DMS 273 treated with DMSO at 0.1 percent for 48 hours (cell line): ENCODE measurements around the gene CCKAR.

Experiments
- DNase-seq: peaks from one replicate; lab custom pipeline; 2025; lab: John Stamatoyannopoulos, UW

The CCKAR gene

DNA sequence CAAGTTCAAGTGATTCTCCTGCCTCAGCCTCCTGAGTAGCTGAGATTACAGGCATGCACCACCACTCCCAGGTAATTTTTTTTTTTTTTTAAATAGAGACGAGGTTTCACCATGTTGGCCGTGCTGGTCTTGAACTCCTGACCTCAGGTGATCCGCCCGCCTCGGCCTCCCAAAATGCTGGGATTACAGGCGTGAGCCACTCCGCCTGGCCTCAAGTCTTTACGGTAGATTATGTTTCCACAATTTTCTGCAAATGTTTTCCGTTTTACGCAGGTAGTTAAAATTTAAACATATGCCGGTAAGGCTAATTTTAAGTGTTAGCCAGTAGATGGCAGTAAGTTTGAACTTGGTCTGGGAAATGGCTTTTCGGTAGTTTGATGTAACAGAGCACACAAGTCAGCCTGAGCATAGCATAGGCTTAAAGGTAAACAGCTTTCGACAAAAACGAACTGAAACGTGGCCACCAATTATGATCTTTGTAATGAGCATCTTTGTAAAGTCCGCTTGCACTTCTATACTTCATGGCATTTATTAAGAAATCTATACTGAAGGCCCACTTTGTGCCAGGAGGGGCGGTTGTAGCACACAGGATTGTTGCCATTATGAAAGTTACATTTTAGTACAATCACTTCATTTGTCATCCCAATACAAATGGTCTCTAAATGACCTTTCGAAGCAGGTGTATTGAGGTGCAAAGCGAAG is 31.1 kb downstream of the CCKAR start:
- DNase-seq, result peak; percentile 10

DNA sequence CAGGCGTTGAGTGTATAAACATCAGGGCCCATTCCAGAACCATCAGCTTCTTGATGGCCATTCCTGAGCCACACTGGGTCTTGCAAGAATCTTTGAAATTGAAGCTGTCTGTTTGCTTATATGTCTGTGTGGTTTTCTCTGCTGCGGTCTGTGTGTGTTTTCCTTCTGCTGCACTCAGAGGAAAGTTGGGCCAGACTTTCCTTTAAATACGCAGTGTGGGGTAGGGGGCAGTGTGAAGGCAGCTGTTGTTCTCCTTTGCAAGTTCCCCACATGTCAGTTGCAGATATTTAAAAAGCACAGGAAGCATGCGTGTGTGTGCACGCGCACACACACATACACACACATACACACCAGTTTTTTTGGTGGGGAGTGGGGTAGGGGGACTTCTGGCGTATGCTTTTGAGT is 32.1 kb downstream of the CCKAR start:
- DNase-seq, result no peak

DNA sequence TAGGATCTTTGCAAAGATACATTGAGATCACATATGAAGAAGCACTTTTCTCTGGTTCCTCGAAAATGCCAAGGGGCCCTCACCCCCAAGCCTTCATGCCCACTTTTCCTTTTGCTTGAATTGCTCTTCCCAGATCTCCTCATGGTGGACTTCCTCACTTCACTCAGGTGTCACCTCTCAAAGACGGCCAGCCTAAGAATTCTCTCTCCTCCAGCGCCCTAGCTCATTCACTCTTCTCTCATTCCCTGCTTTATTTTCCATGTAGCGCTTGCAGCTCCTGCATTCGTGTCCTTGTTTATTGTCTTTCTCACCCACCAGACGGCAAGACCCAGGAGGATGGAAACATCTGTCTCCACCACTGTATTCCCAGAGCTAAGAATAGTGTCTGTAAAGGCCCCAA is 32.9 kb downstream of the CCKAR start:
- no peak for DNase-seq

DNA sequence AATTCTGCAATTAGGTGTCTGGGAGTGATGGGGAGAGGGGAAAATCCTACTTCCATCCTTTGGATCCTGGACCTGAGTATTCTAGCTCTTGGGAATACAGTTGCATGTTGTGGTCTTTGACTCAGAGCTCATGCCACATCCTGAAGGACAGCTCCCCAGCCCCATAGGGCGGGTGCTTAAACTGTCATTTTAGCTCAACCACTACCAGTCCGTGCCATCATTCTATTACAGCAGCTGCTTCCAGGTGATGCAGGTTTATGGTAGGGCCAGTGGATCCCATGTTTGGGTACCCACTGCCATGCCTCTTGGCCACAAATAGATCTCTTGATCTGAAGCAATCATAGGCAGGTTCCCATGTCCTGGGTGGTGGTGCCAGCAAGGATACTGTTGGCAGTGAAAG is 34.7 kb downstream of the CCKAR start:
- DNase-seq, result no peak

DNA sequence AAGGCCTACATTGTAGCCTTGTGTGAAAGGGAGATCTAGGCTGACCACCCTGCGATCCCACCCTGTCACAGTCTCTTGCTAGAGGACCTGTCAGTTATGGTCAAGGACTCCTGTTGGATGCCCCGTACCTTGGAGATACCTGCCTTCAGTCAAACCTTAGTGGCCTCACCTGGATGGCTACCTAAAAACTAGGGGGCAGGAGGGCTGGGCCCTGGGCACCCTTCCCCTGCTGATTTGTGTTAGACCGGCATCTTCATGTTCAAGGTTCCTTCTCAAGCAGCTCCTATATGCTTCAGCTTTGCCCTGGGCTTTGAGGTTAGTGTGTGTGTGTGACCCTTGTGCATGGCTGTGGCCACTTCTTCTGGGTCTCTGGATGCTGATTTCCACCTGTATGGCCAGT is 35.3 kb downstream of the CCKAR start:
- DNase-seq, result no peak

DNA sequence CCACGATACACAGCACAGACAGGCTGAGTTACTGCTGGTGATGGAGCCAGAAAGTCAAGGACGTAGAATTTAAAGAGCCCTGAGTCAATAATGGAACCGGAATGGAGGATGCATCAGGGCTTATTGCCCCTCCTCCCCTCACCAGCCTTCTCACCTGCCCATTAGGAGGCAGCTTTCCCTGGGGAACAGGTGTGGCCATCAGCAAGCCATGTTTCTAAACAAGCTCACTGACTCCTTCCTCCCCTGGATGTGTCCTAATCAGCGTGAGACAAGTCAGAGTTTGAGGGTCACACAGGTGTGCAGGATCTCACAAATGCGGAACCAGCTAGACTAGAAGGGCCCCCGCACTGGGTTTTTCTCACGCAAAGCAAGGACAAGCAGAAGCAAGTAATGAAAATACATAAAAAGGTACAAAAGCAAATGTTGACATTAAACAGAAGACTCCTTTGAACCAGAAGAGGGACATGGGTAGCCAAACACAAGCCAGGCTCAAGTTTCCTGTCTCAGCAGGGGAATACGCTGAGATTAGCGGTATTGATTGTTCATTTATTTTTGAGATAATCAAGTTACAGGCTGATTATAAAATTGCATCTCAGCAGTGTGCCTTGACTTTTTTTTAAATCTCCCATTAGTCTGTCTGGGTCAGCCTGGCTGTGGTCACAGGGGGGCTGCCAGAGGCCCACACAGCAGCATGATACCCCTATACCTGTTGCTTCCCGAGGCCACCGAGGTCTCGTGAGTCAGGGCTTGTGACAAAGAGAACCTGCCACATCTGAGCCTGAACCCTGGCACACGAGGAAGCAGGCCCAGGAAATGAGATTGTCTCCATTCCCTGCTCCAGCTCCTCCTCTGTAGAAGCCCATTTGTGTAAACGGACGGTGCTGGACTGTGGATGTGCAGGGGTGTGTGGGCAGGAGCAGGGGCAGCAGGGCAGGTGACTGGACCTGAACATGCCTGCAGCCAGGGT is 37.4 kb downstream of the CCKAR start:
- DNase-seq, result no peak

DNA sequence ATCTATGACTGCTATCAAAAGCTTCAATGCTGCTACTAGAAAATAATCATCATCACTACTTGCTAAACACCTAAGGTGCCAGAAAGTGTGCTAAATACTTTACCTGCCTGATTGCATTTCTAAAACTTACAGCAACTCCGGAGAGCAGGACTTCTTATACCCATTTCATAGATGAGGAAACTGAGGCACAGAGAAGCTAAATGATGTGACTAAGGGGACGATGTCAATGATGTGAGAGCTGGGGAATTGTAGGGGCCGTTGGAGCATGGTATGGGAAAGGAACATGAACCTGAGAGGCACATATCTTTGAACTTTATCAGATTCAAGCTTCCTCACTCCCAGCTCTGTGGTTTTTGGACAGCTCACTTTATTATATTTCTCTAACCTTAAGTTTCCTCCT is 38.7 kb downstream of the CCKAR start:
- DNase-seq, result no peak

DNA sequence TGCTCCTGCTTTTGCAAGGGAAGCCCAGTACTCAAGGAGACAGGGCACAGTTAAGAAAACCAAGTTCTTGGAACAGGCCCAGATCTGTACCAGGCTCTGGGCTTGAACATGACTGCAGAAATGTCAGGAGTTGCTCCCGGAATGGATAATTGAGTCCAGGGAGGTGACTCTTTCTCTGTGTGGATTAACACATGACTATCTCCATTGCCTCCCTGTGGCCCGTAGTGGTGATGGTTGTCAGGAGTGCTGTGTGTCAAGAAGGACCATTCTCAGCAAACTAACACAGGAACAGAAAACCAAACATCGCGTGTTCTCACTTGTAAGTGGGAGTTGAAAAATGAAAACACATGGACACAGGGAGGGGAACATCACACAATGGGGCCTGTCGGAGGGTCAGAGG is 39.9 kb downstream of the CCKAR start:
- no peak for DNase-seq

DNA sequence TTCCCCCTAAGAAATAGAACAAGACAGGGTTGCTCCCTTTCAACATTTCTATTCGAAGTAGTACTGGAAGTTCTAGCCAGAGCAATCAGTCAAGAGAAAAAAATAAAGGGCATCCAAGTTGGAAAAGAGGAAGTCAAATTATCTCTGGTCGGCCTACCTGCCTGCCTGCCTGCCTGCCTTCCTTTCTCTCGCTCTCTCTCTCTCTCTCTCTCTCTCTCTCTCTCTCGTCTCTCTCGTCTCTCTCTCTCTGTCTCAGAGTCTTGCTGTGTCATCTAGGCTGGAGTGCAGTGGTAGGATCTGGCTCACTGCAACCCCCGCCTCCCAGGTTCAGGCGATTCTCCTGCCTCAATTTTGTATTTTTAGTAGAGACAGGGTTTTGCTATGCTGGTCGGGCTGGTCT is 42.9 kb downstream of the CCKAR start:
- DNase-seq, result no peak

DNA sequence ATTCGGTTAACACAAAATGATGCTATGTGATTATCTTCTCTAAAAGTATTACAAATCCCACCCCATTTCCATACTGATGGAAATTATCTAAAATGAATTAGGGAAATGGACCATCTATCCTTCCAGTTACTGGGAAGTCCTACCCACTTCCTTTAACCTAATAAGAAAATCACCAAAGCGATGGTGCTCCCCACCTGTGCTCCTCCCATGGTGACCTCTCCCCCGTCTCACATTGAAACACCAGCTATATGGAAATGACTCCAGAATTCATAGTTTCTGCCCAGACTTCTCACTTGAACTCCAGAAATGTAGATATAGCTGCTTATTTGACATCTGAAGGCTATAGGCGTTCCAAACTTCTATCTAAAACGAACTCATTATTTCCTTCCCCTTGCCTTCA is 48.5 kb downstream of the CCKAR start:
- no peak for DNase-seq

DNA sequence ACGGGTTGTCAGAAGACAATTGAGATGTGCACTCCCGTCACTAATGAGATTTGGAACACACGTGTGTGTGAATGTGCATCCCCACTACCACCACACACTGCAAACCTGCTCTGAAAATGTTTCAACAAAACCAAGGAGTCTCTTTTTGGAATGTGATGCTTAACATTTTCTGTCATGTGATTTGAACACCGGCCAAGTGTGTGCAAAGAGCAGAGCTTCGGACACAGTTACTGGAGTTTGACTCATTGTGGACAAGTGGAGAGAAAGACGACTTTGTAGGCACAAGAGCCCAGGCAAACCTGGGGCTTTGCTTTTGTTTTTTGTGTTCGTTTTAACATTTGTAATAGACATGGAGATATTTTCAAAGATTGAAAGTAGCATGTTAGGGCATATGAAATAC is 49.2 kb downstream of the CCKAR start:
- no peak for DNase-seq

DNA sequence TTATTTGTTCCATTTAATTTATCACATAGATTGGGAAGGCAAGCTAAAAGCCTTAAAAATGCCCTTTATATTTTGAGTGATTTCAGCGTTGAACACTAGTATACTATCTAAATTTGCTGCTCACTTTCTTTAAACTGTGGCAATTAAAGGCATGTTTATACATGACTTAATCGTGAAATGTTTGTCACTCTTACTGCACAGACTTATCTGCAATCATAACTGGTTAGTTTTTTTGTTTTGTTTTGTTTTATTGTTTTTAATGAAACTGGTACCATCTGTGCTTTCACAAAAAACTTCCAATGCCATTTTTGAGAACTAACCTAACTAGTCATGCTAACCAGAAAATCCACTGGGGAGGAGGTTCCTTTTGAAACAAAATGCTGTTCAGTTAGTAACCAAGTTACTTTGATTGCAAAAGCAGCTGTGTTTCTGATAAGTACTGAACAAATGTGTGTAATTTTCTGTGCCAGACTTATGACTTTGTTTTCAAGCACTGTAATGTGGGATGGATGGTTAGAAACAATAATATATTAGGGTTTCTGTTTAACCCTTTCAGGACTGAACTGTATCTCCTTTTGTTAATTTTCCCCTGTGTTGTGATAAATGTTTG is 56.1 kb downstream of the CCKAR start:
- DNase-seq, result no peak

DNA sequence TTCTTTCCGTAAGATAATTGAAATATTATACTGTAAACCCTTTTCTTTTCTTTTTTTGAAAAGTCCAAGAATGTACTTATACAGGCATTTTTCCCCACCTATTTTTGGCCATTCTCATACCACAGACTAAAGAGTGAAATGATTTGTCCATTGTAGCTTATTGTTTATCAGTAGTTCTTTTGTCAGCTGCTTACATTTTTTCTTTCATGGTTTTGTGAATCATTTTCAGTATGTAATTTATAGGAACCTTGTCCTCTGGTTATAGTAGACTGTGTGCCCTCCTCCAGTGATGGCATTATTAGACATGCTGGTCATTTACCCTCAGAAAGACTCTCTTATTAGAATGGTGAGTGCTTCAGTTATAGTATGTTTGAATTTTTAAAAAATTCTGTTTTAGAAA is 56.7 kb downstream of the CCKAR start:
- DNase-seq, result no peak

DNA sequence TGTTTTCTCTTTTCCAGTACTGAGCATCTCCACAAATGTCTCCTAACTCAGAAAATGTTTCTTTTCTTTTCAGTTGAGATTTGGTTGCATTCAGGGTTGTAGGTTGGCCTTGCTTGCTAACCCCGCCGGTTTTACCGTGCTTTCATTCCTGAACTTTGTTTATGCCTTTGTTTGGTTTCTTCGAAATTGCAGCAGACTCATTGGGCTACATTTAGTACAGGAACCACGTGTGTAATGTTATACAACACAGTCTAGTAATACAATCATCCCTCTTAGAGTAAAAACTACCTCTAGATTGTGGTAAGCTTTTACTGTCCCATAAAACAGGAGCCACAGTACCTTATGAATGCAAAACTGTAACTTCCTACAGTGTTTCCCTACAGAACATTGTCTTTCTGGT is 57.9 kb downstream of the CCKAR start:
- DNase-seq, result no peak

DNA sequence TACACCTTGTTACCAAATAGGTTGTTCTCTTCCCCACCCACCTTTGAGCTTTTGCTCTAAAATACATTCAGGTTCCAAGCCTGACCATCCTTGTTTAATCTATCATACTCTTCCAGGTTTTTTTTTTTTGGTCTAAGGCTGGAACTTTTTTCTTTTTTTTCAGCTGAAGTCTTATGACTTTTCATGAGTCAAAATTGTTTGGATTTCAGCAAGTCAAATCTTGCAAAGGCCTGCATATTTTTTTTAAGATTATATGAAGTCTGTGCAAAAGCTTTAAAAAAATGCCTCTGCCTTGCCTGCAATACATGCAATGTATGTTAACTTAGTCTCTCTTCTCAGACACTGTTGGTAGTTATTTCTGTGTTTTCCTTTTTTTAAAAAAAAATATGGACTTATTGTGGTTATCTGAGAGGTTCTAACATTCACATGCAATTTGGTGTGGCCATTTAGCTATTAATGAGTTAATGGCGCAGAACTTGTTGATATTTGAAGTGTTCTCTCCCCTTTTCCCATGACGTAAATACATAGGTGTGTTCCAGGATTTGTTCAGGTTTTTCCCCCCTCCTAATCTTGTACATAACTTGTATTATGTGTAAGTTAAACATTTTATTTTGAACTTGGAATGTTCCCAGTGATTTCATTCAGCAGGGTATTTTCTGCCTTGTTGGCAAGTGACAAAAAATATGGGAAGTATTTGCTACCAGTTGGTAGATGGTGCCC is 58.7 kb downstream of the CCKAR start:
- DNase-seq, result no peak
